ENCODE results near the gene FAM53B.

DNA sequence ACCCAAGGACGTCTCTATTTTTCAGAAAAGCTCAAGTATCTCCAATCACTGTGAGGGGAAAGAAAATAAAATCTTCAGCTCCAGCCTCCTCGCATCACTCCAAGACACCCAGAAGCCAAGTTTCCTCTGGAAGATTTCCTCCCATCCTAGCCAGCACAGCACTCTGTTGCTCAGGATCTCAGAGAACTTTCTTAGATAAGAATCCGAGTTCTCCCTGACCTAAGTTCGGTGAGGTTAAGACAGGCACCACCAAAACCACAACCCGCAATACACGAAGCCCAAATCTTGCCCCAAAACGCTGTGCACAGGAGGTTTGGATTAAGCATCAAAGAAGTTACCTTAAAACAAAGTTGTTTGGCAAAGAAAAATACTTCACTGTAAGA is 4.2 kb downstream of the FAM53B start:
- TF ChIP-seq, protein P1, sequence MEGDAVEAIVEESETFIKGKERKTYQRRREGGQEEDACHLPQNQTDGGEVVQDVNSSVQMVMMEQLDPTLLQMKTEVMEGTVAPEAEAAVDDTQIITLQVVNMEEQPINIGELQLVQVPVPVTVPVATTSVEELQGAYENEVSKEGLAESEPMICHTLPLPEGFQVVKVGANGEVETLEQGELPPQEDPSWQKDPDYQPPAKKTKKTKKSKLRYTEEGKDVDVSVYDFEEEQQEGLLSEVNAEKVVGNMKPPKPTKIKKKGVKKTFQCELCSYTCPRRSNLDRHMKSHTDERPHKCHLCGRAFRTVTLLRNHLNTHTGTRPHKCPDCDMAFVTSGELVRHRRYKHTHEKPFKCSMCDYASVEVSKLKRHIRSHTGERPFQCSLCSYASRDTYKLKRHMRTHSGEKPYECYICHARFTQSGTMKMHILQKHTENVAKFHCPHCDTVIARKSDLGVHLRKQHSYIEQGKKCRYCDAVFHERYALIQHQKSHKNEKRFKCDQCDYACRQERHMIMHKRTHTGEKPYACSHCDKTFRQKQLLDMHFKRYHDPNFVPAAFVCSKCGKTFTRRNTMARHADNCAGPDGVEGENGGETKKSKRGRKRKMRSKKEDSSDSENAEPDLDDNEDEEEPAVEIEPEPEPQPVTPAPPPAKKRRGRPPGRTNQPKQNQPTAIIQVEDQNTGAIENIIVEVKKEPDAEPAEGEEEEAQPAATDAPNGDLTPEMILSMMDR (IDR thresholded peaks at IDR 0.05) = no peak
- TF ChIP-seq POLR2A (IDR thresholded peaks at IDR 0.05) = no peak

All from body of pancreas (tissue), 4 donors.